Activated CD8-positive, alpha-beta memory T cell treated with anti-CD3 and anti-CD28 coated beads, Interleukin-2, amount 50 U/mL, for 24 hours (primary cell): Measurements from ENCODE around the gene USP33.
"Not testable (repeated sequence)": the region's sequence is repeated elsewhere in the genome, so short reads cannot be mapped to it uniquely, and the experiment has no call there.

ENCODE experiments used
- DNase-seq: peaks from one replicate; pipeline ENCODE4 v3.0.0-alpha.2; 2020; ENCODE audit errors: extremely low read depth

Gene USP33

DNA sequence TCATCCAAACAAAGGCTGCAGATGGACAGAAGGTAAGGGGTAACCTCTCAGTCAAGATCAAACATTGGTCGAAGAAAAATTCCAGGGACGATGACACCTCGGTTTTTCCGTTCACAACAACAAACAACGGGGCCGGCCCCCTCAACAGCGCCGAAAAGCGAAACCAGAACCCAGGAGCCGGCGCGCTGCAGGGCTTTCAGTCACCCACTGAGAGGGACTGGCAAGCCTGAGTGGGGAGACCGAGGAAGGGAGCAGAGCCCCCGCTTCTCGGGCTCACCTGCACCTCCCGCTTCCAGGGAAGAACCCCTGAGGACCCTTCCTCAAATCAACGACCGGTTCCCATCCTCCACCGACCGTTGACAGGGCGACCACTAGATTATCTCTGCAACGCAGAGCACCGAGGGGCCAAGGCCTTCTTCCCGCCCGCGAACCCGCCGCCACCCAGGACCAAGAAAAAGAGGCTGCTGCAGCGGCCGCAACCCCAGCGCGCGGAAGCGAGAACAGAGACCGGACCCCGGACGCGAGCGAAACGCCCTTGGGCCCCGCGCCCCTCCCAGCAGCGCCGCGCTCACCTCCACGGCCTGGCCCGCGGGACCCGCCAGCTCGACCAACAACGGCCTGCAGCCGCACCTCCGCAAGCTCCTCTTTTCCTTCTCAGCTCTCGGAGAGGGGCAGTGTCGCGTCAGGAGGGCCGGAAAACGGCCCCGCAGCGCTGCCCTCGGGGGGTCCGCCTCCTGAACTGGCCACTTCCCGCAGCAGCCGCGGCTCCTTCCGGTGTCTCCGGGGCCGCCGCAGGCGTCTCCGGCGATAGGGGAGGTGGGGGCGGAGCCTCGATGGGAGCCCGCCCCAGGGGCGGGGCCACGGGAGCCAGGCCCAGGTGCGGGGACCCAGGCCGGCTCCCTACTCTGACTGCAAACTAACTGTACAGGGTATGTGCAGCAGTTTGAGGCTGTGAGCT lies at the start of gene USP33:
USP33 (minus strand) TSS at position 782 of the 958 bp plus-strand sequence. CDS start 18,155 bp downstream, outside the sequence.
- peak; percentile 58 for DNase-seq

DNA sequence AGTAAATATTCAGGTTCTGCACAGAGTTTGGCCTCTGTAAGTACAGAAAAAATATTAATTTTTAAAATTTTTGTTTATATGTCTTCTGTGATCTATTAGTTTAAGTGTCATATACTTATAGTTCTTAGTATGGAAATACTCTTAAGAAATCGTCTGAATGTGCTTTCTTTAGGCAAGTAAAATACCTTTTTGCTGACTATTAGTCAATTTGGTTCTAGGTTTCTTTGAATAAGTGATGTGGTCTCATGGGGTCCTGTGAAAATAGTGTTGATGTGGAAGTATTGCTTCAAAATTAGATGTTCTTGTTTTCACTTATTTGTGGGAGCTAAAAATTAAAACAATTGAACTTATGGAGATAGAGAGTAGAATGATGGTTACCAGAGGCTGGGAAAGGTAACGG lies 43.7 kb upstream of the USP33 start:
- no peak for DNase-seq

DNA sequence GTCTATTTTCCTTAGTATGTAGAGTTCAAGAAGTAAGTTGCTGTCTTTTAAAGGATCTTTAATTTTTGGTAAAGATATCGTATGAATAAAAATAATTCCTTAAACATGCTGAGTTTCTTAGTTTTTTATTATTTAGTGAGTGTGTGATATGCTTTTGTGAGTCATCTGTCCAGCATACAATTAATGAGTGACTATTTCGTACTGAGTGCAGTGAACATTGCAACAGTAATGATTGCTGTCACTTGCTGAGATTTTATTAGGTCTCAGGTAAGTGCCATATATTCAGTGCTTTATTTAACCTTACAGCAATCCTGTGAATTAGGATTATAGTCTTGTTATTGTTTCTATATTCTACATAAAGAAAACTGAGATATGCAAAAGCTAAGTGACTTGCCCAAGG lies 42.4 kb upstream of the USP33 start:
- DNase-seq = no peak

DNA sequence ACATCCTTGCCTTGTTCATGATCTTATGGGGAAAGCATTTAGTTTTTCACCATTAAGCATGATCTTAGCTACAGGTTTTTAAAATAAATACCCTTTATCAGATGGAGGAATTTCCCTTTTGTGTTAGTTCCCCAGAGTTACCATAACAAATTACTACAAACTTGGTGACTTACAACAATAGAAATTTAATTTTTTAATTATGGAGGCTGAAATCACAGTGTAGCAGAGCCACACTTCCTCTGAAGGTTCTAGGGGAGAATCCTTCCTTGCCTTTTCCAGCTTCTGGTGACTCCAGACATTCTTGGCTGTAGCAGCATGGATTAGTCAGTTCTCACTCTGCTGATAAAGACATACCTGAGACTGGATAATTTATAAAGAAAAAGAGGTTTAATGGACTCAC lies 38.3 kb upstream of the USP33 start:
- DNase-seq = no peak

DNA sequence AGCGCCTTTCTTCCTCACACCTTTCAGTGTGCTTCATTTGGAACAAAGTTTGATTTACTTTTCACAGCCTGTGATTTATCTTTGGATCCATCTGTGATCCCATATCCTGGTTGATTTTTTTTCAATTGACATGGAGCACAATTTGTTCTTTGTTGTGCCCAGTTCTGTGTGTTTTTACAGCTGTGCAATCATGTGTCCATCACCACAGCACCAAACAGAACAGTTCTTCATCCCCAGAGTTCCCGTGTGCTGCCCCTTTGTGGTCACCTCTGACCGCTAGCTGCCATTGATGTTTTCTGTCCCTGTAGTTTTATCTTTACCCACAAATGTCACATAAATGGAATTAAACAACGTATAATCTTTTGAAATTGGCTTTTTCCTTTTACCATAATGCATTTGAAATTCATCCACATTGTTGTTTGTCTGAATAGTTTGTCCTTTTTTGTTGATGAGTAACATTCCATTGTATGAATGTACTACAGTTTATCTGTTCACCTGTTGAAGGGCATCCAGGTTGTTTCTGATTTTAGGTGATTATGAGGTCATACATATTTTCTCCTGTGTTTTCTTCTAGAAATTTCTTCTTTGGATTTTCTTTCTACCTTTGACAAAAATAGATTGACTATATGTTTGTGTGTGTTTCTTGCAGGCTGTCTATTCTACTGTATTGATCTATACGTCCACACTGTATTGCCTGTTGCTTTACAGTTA lies 37.2 kb upstream of the USP33 start:
- no peak for DNase-seq

DNA sequence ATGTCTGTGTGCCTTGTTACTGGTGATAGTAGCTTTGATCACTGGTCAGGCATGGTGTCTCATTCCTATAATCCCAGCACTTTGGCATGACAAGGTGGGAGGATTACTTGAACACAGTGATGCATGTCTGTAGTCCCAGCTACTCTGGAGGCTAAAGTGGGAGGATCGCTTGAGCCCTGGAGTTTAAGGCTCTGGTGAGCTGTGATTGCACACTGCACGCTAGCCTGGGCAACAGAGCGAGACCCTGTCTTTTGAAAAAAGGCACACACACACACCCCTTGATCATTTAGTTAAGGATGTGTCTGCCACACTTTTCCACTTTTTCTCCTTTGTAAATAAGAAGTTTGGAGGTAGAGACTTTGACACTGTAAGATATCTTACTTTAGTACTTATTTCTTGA lies 34.9 kb upstream of the USP33 start:
- no peak for DNase-seq

DNA sequence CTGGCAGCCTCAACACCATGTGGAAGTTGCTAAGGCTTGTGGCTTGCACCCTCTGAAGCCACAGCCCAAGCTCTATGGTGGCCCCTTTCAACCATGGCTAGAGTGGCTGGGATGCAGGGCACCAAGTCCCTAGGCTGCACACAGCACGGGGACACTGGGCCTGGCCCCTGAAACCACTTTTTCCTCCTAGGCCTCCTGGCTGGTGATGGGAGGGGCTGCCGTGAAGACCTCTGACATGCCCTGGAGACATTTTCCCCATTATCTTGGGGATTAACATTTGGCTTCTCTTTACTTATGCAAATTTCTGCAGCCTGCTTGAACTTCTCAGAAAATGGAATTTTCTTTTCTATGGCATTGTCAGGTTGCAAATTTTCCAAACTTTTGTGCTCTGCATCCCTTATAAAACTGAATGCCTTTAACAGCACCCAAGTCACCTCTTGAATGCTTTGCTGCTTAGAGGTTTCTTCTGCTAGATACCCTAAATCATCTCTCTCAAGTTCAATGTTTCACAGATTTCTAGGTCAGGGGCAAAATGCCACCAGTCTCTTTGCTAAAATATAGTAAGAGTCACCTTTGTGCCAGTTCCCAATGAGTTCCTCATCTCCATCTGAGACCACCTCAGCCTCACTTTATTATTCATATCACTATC lies 26.6 kb upstream of the USP33 start:
- DNase-seq = not testable (repeated sequence)

DNA sequence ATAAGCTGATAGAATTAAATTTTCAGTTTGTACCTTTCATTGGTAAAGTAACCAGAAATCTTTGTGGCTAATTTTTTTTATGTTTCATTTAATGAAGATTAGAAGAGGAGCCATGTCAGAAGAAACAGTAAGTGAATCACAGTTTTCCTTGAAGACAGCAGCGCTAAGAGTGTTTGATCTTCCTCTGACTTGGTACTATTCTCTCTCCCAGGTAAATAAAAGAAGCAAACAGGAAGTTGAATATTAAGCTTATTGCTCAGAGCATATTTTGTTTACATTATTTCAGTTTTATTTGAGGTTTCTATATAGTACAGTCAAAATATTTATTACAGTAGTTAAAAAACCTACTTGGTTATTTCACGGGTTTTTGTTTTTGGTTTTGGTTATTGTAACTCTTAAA lies 23.5 kb upstream of the USP33 start:
- DNase-seq = no peak

DNA sequence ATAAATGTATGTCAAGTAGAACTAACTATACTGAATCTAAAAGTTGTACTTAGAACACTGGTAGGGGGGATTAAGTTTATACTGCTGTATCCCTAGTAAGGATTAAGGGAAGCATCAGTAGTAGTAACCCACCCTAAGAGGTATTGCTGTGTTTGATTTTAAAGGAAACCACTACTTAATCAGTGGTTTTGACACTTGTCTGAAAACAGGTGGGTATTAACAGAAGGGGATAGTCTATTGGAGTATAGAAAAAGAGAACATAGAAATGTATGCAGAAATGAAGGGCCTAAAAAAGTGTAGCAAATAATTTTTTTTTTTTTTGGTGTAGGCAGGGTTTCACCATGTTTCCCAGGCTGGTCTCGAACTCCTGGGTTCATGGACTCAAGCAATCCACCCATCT lies 22.0 kb upstream of the USP33 start:
- no peak for DNase-seq

DNA sequence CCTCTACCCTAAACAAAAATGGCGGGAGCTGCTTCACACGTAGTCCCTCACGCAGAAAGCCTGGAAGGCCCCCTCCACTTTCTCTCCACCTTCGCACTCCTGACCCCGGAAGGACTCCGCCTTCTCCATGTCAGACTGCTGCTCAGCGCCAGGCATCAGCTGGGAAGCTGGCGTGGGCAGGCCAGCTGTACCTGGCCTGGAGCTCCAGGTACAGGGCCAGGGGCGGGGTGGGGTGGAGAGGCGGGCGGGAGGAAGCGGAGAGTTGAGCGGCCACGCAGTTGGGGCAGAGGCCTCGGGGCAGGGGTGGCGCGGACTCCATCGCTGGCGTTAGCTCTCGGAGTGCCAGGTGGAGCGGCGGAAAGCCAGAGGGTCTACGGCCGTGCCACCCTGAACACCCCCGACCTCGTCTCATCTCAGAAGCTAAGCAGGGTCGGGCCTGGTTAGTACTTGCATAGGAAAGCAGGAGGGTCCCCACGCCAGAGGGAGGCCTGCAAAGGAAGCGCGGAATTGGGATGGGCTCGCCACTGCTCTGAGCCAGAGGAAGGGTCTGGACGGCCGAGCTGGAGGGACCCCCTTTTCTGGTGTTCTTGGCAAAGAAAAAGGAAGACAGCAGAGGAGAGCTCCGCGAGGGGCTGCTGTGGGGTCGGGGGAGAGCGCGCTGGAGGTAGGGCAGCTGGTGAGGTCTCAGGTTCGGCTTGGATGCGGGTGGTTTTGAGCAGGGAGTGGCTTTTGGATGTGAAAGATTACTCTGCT lies 20.1 kb upstream of the USP33 start, which contains the start of gene MIGA1:
MIGA1 (plus strand) TSS at position 121 of the 753 bp plus-strand sequence. CDS start 3,604 bp downstream, outside the sequence.
- peak; percentile 64 for DNase-seq

DNA sequence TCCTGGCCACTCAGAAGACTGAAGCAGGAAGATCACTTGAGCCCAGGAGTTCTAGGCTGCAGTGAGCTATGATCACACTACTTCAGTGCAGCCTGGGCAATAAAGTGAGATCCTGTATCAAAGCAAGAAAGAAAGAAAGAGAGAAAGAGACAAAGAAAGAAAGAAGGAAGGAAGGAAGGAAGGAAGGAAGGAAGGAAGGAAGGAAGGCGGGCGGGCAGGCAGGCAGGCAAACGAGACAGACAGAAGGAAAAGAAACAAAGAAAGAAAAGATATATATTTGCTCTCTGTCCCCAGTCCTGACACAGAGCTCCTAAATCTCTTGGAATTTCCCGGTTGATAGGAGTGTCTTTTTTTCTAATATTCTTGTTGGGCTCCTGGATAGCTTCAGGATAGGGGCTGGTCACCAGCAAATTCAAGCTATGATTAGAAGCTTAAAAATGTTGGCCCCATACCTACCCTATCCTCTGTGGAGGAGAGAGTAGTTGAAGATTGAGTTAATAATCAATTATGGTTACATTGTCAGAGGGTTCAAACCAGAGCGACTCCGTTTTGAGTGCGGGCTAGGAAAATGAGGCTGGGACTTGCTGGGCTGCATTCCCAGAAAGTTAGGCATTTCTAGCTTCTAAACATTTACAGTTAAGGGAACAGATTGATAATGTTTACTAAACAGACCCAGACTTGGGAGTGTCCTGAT lies 16.5 kb upstream of the USP33 start:
- no peak for DNase-seq

DNA sequence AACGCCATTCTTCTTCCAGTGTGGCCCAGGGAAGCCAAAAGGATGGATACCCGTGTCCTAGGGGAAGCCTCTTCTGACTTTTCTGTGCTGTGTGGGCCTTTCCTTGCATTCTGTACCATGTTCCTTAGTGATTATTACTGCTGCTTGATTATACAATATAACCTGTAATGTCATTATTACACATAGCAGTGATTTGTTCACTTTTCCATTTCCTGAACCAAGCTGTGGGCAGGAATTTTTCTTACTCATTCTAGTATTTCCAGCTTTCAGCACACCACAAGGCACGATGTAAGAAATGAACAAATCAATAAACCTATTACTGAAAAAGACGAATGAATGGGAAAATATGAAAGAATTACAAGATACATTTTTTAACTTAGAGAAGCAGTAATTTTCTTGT lies 8.4 kb upstream of the USP33 start:
- DNase-seq = no peak

DNA sequence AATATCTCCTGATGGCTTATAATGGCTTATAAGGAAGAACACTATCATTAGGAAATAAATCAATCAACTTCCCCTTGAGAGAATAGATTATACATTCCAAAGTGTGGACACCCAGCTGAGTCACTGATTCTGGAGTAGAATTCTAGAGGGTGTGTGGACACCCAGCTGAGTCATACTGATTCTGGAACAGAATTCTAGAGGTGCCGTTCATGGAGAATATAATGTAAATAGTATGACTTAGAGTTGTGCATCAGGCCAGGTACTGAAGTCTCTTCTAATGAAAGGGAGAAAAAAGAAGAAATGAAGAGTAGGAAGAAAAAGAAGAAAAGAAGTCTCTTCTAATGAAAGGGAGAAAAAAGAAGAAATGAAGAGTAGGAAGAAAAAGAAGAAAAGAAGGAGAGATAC lies 2.4 kb upstream of the USP33 start:
- DNase-seq = no peak

DNA sequence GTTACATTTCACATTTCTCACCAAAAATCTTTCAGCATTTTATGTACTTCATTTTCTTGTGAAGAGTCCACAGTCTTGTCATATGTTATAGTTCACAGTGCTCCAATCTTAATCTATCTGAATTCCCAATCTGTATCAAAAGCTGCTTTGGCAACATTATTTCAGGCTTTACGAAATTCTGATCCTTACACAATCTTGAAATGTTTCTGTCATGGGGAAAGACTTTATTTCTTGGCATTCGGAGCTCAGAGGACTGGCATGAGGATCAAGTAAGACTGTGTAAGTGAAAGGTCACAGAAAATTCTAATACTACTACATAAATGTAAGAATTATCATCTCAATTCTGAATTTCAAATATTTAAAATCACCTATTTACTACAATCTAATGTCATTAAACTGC lies 2.0 kb downstream of the USP33 start:
- DNase-seq = no peak

DNA sequence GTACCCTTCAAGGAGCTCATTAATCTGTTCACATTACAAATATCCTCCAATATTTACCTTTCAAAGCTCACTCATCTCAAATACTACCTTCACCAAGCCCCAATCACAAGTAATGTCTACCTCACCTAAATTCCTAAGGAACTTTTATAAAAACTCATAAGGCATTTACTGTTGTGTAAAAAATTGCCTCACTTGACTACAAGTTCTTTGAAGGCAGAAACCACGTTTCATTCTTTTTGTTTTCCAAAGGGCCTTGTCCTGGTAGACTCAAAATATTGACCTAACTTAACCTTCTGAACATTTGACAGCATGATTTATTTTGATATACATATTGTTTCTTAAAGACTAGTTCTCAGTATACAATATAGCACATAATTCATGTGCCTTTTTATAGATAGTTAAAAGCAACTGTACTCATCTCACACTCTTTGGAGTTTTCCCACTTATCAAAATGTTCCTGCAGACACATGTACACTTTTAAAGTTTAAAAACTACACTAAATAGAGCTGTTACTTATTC lies 2.5 kb downstream of the USP33 start:
- no peak for DNase-seq

DNA sequence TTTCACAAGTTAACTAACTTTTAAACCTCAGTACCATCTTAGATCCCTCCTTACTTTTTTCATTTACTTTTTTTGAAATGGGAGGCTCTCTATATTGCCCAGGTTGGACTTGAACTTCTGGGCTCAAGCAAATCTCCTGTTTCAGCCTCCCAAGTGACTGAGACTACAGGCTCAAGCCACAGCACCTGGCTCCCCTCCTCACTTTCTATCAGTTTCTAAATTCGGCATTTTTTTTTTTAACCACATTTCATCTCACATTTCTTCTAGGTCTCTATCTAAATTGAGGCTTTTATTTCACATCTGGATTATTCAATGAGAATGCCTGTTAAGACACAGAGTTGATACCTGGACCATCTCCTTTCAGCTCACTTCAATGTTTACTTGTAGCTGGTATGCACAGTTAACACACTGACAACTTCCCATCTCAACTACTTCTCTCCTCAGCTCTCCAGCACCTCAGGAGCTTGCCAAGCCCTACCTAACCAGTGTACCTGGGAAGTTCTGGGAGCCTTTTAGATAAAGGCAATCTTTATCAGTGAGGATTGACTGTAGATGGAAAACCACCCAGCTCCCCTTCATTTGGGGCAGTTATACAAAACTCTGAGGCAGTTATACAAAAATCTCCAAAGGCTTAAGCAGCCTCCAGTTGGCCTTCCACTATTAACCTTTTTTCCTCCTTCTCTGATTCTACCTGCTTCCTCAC lies 3.4 kb downstream of the USP33 start:
- no peak for DNase-seq

DNA sequence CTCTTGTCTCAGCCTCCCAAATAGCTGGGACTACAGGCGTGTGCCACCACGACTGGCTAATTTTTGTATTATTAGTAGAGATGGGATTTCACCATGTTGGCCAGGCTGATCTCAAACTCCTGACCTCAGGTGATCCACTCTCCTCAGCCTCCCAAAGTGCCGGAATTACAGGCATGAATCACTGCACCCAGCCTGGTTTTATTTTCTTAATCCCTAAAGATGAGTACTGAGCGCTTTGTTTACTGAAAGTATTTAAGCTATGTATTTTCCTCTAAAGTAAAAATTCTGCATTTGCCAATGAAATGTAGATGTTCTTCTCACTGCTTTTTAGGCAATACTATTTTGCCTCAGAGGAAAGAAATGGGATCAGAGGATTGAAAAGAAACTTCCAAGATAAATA lies 10.2 kb downstream of the USP33 start:
- DNase-seq = not testable (repeated sequence)

DNA sequence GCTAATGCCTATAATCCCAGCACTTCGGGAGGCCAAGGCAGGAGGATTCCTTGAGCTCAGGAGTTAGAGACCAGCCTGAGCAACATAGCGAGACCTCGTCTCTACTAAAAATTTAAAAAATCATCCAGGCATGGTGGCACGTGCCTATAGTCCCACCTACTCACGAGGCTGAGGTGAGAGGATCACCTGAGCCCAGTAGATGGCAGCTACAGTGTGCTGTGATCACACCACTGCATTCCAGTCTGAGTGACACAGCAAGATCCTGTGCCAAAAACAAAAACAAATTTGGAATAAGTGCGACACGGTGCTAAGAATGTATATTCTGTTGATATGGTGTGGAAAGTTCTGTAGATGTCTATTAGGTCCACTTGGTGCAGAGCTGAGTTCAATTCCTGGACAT lies 15.1 kb downstream of the USP33 start:
- DNase-seq = no peak

DNA sequence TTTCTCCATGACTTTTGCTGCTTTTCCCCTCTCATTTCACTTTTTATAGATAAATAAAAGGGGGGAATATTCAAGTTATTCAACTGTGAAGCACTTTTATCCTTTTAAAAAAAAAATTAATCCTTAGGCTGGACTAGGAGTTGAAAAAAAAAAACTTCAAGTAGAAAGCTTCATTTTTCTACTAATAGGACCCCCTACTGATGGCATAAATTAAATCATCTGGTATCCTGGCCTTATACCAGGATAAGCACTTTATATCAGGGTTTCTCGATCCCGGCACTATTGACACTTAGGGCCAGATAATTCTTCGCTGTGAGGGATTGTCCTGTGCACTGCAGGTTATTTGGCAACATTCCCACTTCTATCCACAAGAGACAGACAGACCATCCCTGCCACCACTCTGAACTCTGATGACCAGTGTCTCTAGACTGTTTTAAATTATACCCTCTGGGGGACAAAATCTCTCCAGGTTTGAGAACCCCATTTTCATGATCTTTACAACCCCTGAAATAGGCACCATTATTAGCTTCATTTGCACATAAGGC lies 17.6 kb downstream of the USP33 start:
- DNase-seq = no peak

DNA sequence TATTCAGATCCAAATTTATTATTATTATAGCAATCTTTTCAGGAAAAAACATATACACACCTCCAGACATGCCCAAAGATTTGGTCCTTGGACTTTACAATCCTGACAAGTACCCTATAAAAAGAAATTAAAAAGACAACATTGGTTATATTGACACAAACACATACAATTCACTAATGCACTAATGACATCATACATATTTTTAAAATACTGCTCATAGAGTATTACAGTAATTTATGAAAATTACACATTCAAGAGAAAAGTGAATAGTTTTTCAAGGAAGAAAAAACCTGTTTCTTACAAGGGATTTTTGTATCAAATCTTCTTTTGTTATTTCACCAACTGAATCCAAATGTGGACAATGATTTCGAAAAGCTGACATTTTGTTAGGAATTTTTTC lies 18.3 kb downstream of the USP33 start:
- DNase-seq = no peak
